Measurements from ENCODE around the gene USE1.
A peak's percentile ranks its signal among the peaks of the same experiment; 100 is the strongest.

Gene USE1

GRCh38 chr19:17235971-17236777 is 21.0 kb downstream of the USE1 start:
- DNase-seq = peak; percentile 45

GRCh38 chr19:17236811-17237543 is 21.8 kb downstream of the USE1 start:
- no peak for DNase-seq

- DNase-seq = no peak
Observed at GRCh38 chr19:17237747-17238706, 22.9 kb downstream of the USE1 start.

GRCh38 chr19:17240062-17240752 is 25.1 kb downstream of the USE1 start:
- no peak for DNase-seq

- no peak for DNase-seq
Observed at GRCh38 chr19:17240826-17241399, 25.8 kb downstream of the USE1 start.

GRCh38 chr19:17242431-17243208 is 27.5 kb downstream of the USE1 start:
- no peak for DNase-seq

- no peak for DNase-seq
Observed at GRCh38 chr19:17243211-17243829, 28.2 kb downstream of the USE1 start.

GRCh38 chr19:17243830-17244617 is 28.9 kb downstream of the USE1 start:
- DNase-seq = no peak

- no peak for DNase-seq
Observed at GRCh38 chr19:17244618-17245534, 29.7 kb downstream of the USE1 start.

- DNase-seq = no peak
Observed at GRCh38 chr19:17245535-17245984, 30.4 kb downstream of the USE1 start, which contains the start of gene NR2F6. TSS of gene NR2F6 (minus strand) at chr19:17245919. CDS start at chr19:17245220, 699 bp downstream.

- DNase-seq = no peak
Observed at GRCh38 chr19:17246681-17247425, 31.7 kb downstream of the USE1 start.

- no peak for DNase-seq
Observed at GRCh38 chr19:17248011-17248776, 33.0 kb downstream of the USE1 start.

GRCh38 chr19:17249887-17250548 is 34.9 kb downstream of the USE1 start:
- DNase-seq = no peak

- no peak for DNase-seq
Observed at GRCh38 chr19:17254636-17255035, 39.5 kb downstream of the USE1 start.

- DNase-seq = peak; percentile 30
Observed at GRCh38 chr19:17255150-17255621, 40.0 kb downstream of the USE1 start.

- DNase-seq = no peak
Observed at GRCh38 chr19:17256130-17256529, 41.0 kb downstream of the USE1 start.
